Occipital lobe (tissue), 3 donors: ENCODE results near the gene ZNF689. TPM values are rescaled to one million over a fixed set of nuclear protein-coding genes. Genes with fewer than 3 reads are reported as not detected.

Source experiments
- DNase-seq: peaks from one replicate; lab custom pipeline; 2025; lab: John Stamatoyannopoulos, UW
- small RNA-seq: library from RNA; depleted of rRNA; stranded (forward); fragments of <200 nt; gene quantifications from one replicate; pipeline ENCODE3, GENCODE V24; 2014
- total RNA-seq: library from RNA; depleted of rRNA; stranded (reverse); fragments of >200 nt; gene quantifications from one replicate; pipeline ENCODE4 v1.2.3, GENCODE V29; 2014

The ZNF689 gene
- total RNA-seq, 1 donor from 2014 or later = 8.9 TPM

- DNase-seq = no peak
Observed at GRCh38 chr16:30565984-30566383, 44.2 kb downstream of the ZNF689 start.

GRCh38 chr16:30565526-30565925 lies 44.7 kb downstream of the ZNF689 start:
- no peak for DNase-seq

DNA sequence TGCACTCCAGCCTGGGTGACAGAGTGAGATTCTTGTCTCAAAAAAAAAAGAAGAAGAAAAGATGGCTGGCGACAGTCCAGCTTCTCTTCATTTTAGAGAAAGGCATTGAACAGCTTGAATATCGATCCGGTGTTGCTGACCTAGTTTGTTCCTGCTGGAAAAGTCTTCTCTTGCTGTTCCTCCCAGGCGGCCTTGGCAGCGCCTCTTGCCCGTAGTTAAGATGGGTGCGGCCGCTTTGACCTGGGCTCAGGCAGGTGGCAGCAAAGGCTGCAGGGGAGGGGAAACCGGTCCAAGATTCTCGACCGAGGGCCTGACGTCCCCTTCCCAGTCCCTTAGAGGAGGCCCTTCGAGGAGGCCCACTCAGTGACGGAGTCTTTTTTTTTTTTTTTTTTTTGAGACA lies 48.2 kb downstream of the ZNF689 start:
- no peak for DNase-seq

- no peak for DNase-seq
Observed at GRCh38 chr16:30561089-30561816, 48.9 kb downstream of the ZNF689 start.

- no peak for DNase-seq
Observed at GRCh38 chr16:30559690-30560089, 50.5 kb downstream of the ZNF689 start.

GRCh38 chr16:30558789-30559377 lies 51.3 kb downstream of the ZNF689 start:
- no peak for DNase-seq

DNA sequence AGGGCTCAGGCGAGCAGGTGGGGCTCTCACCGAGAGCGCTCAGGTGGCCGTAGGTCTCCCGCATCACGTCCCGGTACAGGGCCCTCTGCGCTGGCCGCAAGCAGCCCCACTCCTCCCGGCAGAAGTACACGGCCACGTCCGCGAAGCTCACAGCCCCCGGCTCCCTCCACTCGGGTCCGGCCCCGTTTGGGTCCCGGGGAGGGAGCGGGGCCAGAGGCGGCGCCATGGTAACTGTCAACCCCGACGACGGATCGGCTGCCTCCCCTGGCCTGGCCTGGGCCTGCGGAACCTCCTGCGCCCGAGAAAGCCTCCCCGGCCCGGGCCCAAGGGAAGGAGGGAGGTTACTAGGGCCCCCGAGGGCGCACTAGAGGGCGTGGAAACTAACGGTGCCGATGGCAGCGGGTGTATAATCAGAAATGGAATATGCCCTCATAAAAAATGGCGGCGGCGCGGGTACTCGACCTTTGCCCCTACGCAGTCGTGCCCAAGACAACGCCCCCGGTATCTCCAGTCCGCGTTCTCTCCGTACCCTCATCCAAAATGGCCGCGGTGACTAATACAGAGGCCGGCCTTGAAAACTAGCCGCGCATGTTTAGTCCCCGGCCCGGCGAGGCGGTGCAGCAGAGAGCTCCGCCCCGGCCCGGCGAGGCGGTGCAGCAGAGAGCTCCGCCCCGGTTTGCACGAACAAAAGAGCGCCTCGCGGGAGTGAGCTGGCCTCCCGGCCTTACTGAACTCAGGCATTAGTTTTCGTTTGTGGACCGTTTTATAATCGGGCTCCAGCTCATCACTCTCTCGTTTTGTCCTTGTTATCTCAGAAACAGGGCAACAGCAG lies 52.0 kb downstream of the ZNF689 start, which contains the start of gene ZNF764:
ZNF764 (minus strand) TSS at position 418 of the 832 bp plus-strand sequence; CDS start at position 226, 192 bp downstream.
- peak; percentile 97 for DNase-seq

DNA sequence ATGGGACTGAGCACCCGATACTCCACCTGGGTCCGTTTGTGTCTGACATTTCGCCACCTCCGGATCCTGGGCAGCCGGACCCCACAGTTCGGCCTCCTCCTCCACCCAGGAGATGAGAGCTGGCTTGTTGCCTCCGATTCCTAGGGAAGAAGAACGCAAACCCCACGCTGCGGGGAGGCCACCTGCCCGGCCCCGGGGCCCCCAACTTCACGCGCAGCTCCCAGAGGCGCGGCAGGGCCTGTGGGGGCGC lies 52.6 kb downstream of the ZNF689 start:
- no peak for DNase-seq

- no peak for DNase-seq
Observed at GRCh38 chr16:30556125-30556473, 54.1 kb downstream of the ZNF689 start.

- DNase-seq = no peak
Observed at GRCh38 chr16:30555315-30556124, 54.7 kb downstream of the ZNF689 start.

GRCh38 chr16:30554557-30555314 lies 55.5 kb downstream of the ZNF689 start:
- DNase-seq = no peak

GRCh38 chr16:30553393-30553899 lies 56.7 kb downstream of the ZNF689 start:
- no peak for DNase-seq

- DNase-seq = no peak
Observed at GRCh38 chr16:30552956-30553355, 57.2 kb downstream of the ZNF689 start.

Small RNAs within 50 kb of the gene (small RNA-seq; reads per million reads assigned to genes)
- gene AC093249.1 (not detected), gene AC093249.4 (not detected)

Other genes with a start within 250 kb of the ZNF689 start
- 25.6 TPM for gene TBC1D10B, start 239.9 kb downstream of the ZNF689 start, total RNA-seq
- gene MYL11, start 235.6 kb downstream of the ZNF689 start, total RNA-seq = 6.1 TPM
- under 0.01 TPM for gene SEPTIN1, start 227.8 kb downstream of the ZNF689 start, total RNA-seq
- 32.0 TPM for gene ZNF48, start 215.0 kb downstream of the ZNF689 start, total RNA-seq
- 6.9 TPM for gene ZNF771, start 202.8 kb downstream of the ZNF689 start, total RNA-seq
- 29.8 TPM for gene DCTPP1, start 180.4 kb downstream of the ZNF689 start, total RNA-seq
- 12.3 TPM for gene SEPHS2, start 164.5 kb downstream of the ZNF689 start, total RNA-seq
- gene ITGAL, start 137.6 kb downstream of the ZNF689 start, total RNA-seq = 1.1 TPM
- 28.4 TPM for gene ZNF768, start 83.8 kb downstream of the ZNF689 start, total RNA-seq
- gene ZNF747, start 75.5 kb downstream of the ZNF689 start, total RNA-seq = 12.6 TPM
- 6.9 TPM for gene ZNF764, start 52.0 kb downstream of the ZNF689 start, total RNA-seq
- 5.9 TPM for gene ZNF688, start 38.7 kb downstream of the ZNF689 start, total RNA-seq
- gene ZNF785, start 24.7 kb downstream of the ZNF689 start, total RNA-seq = 16.1 TPM
- gene PRR14, start 40.6 kb upstream of the ZNF689 start, total RNA-seq = 9.2 TPM
- gene FBRS, start 48.0 kb upstream of the ZNF689 start, total RNA-seq = 11.5 TPM
- gene SRCAP, start 88.8 kb upstream of the ZNF689 start, total RNA-seq = 21.7 TPM
- gene PHKG2, start 138.0 kb upstream of the ZNF689 start, total RNA-seq = 12.0 TPM
- 1.6 TPM for gene CFAP119, start 151.7 kb upstream of the ZNF689 start, total RNA-seq
- 80.0 TPM for gene RNF40, start 151.9 kb upstream of the ZNF689 start, total RNA-seq
- gene ZNF629, start 176.8 kb upstream of the ZNF689 start, total RNA-seq = 11.5 TPM